GM21381 (cell line): Measurements from ENCODE around the gene EHBP1L1.

Experiments used
- ATAC-seq: cut with Tn5 transposase; IDR thresholded peaks from one replicate; pipeline ENCODE4 v1.9.1; 2021; ENCODE audit warnings: mild to moderate bottlenecking, moderate library complexity; ENCODE audit not compliant: unreplicated experiment

Gene EHBP1L1

GRCh38 chr11:65613091-65613928, 37.5 kb downstream of the EHBP1L1 start:
- ATAC-seq: no peak

GRCh38 chr11:65615229-65615949, 39.5 kb downstream of the EHBP1L1 start, which contains the start of gene PCNX3:
PCNX3 (plus strand) TSS chr11:65615776; CDS start chr11:65616312, 536 bp downstream.
- ATAC-seq: peak; percentile 83

- peak; percentile 7 for ATAC-seq
Observed at GRCh38 chr11:65615950-65616574, 40.2 kb downstream of the EHBP1L1 start.

GRCh38 chr11:65616575-65617001, 40.7 kb downstream of the EHBP1L1 start:
- ATAC-seq: no peak

GRCh38 chr11:65617136-65617850, 41.4 kb downstream of the EHBP1L1 start:
- ATAC-seq: no peak

GRCh38 chr11:65617990-65618751, 42.3 kb downstream of the EHBP1L1 start:
- no peak for ATAC-seq

GRCh38 chr11:65618763-65619162, 42.9 kb downstream of the EHBP1L1 start:
- no peak for ATAC-seq

- ATAC-seq: no peak
Observed at GRCh38 chr11:65619281-65619928, 43.6 kb downstream of the EHBP1L1 start.

GRCh38 chr11:65620666-65621065, 44.8 kb downstream of the EHBP1L1 start:
- ATAC-seq: no peak

- ATAC-seq: no peak
Observed at GRCh38 chr11:65621460-65621859, 45.6 kb downstream of the EHBP1L1 start.

- ATAC-seq: no peak
Observed at GRCh38 chr11:65622011-65622410, 46.2 kb downstream of the EHBP1L1 start.

- ATAC-seq: no peak
Observed at GRCh38 chr11:65623177-65623576, 47.3 kb downstream of the EHBP1L1 start.

- no peak for ATAC-seq
Observed at GRCh38 chr11:65623852-65624616, 48.2 kb downstream of the EHBP1L1 start.

GRCh38 chr11:65624931-65625627, 49.2 kb downstream of the EHBP1L1 start:
- ATAC-seq: no peak

- ATAC-seq: no peak
Observed at GRCh38 chr11:65625628-65626342, 49.9 kb downstream of the EHBP1L1 start.

- ATAC-seq: no peak
Observed at GRCh38 chr11:65627202-65627601, 51.3 kb downstream of the EHBP1L1 start.

GRCh38 chr11:65629579-65629978, 53.7 kb downstream of the EHBP1L1 start:
- ATAC-seq: no peak

GRCh38 chr11:65630215-65630614, 54.4 kb downstream of the EHBP1L1 start:
- ATAC-seq: no peak
